Pons (tissue), 1 donor: ENCODE results near the gene DPP9.
A peak's percentile ranks its signal among the peaks of the same experiment; 100 is the strongest.
"Not testable (repeated sequence)": the region's sequence is repeated elsewhere in the genome, so short reads cannot be mapped to it uniquely, and the experiment has no call there.

Experiments used
- DNase-seq: peaks from one replicate; pipeline ENCODE4 v3.0.0-alpha.2; 2016; ENCODE audit warnings: low spot score

Gene DPP9

DNA sequence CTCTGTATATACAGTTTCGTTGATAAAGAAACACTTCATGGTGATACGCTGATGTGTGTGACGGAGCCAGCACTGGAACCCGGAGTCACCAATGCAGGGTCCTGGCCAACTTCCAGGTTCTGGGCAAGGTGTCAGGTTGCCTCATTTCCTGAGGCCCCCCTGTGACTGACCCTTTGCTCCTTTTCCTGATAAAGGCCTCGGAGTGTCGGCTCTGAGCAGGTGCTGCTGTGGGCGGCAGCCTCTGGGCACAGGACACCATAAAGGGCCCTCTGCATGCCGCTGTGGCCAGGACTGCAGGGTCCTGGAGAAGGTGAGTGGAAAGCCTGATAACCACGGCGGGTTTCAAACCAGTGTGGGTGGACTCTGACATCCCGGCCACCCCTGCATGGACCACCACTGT is 36.2 kb downstream of the DPP9 start:
- DNase-seq = no peak

DNA sequence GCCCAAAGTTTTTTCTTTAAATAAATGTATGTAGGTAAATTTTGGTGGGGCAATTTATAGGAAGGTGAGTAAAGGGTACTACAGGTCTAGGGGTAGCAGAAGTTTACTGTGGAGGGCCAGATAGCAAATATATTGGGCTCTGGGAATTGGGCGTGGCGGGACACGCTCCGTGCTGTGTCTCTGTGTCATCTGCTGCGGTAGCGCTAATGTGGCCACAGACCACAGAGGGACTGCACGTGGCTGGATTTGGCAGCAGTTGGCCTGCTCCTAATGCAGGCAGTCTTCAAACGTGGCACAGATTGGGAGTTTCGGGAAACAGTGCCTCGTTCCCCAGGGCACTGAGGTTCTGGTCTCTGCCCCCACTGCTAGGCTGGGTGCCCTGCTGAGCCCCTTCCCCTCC is 36.9 kb downstream of the DPP9 start:
- no peak for DNase-seq

DNA sequence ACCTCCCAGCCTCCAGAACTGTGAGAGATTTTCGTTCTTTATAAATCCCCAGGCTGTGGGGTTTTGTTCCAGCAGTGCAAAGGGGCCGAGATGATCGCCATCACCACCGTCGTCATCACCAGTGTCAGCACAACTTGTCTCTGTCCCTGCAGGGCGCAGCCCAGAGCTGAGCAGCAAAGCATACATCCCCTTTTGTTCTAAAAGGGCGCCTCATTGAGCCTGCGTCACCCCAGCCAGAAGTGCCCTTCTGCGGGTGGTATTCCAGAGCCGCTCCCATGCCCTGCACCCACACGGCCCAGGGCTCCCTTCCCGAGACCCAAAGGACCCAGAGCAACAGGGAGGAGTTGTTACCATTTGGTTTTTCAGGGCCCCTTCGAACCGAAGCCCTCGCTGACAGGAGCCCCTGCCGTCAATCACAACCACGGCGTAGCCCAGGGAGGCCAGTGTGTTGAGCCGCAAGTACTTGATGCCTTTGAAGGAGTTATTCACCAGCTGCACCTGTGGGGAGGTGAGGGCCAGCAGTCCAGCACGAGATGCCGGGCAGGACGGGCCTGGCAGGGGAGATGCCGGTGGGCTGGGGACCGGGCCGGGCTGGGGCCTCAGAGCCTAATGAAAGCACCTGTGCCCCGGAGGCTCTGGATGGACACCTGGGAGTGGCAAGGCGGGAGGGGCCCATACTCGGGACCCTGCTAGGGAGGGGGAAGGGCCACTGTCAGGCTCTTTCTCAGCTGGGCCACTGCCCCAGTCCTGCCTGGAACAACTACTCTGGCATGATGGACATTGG is 39.1 kb downstream of the DPP9 start:
- peak; percentile 11 for DNase-seq

DNA sequence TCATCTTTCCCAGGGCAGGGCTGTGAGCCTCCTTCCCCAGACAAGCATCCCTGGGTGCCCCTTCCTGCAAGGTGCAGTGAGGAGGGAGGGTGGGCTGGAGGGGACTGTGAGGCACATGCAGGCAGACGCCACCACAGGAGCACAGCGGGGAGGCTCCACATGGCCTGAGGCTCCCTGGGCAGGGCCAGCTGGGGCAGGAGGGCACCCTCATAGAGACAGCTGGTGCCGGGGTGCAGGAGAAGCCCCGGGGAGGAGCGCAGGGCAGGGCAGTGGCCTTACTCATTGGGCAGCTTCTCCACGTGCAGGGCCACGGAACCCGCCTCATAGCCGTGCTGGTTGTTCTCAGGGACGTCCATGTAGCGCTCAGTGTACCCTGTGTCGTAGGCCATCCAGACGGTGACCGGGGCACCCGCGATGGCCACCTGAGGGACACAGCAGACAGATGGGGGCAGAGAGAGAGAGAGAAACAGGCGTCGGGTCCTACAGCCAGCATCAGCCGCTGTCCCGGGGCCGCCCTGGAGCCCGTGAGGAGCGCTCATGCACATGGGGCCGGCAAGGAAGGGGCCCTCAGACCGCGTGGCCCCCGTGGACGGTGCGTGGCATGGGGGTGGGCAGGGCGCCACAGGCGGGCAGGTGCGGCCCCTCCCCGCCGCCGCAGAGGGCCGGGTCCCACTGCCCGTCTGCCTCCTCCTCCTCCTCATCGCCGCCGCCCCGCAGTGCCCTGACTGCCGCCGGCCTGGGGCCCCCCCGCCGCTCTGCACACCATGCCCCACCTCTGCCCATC is 41.0 kb downstream of the DPP9 start:
- no peak for DNase-seq

DNA sequence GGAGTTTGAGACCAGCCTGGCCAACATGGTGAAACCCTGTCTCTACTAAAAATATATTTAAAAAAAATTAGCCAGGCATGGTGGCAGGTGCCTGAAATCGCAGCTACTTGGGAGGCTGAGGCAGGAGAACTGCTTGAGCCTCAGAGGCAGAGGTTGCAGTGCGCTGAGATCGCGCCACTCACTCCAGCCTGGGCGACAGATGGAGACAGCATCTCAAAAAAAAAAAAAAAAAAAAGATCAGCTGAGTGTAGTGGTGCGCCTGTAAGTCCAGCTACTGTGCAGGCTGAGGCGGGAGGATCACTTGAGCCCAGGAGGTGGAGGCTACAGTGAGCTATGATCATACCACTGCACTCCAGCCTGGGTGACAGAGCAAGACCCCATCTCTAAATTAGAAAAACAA is 43.6 kb downstream of the DPP9 start:
- not testable (repeated sequence) for DNase-seq

DNA sequence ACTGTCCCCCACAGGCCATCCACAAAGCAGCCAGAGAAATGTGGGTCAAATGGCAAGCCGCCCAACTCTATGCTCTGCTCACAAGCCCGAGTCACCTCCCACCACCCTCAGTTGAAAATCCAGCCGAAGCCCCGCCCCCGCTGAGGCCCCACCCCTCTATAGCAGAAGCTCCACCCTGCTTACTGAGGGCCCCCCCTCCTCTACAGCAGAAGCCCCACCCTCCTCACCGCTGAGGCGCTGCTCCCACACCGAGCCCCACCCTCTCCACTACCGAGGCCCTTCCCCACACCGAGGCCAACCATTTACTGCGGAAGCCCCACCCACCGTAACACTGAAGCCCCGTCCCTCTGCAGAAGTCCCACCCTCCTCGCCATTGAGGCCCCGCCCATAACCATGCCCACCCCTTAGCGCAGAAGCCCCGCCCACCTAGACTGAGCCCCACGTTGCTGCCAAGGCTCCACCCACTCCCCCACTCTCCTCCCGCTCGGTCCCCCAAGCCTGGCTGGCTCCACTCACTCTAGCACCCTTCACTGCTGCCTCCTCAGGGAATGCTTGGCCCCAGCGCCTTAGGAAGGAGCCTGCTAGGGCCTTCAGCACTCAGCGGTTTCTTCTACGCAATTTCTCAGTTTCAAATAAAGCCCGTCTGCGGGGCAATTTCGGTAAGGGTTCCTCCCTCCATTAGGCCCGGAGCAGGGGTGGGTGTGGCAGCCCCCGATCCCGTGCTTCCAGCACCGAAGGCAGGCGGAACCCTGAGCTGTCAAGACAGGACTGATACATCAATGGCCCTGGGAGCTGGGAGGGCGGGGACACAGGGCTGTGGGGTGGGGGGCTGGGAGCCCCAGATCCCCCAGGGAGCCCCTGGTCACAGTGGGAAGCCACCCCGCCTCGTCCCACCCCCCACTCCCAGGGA is 44.5 kb downstream of the DPP9 start:
- DNase-seq = no peak

DNA sequence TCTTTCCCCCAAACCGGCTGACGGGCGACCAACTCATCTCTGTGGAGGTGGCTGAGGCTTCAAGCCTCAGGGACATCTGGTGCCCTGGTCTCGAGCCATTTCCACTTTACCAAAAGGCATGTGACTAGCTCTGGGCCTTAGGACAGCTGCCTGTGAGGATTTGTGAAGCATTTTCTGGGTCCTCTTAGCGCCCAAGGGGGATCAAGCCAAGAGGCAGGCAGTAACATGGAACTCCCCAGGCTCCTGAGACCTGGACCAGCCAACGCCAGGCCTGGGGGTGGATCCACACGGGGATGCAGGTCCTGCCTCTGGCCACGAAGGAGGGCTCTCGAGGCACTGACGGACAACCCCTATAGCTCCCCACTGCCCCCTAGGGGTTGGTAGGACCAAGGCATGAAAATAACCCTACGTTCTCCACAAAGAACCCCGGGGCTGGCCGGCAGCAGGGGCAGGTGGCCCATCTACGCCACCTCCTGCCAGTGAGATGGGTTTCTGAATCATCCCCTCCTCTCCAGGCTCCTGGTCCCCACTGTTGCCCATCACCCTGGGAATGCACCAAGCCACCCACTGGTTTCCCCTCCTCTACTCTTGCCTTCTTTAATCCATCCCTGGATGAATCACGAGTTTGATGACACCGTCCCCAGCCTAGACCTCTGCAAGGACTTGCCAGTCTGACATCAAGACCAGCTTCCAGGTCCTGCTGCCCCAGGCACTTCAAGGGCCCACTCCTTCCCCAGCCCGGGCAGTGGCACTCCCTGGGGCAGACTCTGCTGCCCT is 46.5 kb downstream of the DPP9 start:
- peak; percentile 11 for DNase-seq

DNA sequence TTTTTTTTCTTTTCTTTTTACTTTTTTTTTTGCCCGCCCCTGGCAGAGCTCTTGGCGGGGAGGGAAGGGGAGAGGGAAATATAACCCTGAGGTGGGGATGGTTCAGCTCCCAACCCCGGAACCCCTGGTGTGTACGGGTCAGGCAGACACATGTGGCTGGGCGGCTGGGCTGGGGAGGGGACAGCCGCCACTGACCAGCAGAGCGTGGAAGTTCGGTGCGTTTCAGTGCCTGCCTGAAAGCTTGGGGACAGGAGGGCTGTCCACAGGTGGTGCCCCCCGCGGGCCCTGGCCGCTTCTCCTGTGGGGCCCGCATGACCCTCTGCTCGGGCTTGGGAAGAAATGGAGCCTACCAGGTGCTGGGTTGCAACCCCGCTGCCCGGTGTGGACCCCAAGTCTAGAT is 48.3 kb downstream of the DPP9 start:
- no peak for DNase-seq

DNA sequence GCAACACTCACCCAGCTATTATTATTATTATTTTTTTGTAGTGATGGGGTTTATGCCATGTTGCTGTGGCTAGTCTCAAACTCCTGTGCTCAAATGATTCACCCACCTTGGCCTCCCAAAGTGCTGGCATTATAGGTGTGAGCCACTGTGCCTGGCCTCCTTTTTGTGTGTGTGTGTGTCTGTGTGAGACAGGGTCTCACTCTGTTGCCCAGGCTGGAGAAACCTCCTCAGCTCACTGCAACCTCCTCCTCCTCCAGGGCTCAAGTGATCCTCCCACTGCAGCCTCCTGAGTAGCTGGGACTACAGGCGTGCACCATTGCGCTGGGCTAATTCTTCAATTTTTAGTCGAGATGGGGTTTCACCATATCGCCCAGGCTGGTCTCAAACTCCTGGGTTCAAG is 49.9 kb downstream of the DPP9 start:
- DNase-seq = no peak

DNA sequence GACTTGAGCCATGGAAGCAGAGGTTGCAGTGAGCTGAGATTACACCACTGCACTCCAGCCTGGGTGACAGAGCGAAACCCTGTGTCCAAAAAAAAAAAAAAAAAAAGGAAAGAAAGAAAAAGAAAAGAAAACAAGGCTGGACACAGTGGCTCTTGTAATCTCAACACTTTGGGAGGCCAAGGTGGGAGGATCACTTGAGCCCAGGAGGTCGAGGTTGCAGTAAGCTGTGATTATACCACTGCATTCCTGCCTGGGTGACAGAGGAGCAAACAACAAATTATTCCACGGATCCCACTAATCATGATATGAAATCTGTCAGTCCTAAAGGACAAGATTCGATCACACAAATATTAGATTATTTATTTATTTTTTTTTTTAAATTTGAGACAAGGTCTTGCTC is 50.4 kb downstream of the DPP9 start:
- DNase-seq = no peak

DNA sequence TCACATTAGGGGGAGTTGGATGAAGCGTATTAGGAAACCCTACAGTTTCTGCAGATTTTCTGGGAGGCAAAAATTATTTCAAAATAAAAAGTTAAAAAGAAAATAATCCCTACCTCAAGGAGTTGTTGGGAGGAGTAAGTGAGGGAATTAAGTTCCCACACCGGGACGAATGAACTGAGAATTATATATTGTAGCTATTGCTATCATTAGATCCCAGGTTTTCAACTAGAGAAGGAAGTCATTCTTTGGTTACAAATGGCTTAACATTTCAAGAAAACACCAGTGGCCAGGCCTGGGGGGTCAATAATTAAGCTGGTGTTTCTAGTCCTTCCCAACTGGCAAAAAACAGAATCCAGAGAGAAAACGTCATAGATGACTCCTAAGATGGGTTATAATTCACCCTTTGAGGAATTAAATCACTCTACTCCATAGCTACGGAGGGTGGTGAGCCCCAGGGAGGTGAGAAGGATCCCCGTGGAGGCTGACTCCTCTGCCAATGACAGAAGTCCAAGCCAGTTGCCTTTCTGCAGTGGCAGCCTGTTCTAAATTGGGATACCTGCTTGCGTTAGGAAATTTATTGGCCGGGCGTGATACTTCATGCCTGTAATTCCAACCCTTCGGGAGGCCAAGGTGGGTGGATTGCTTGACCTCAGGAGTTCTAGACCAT is 52.3 kb downstream of the DPP9 start:
- no peak for DNase-seq

DNA sequence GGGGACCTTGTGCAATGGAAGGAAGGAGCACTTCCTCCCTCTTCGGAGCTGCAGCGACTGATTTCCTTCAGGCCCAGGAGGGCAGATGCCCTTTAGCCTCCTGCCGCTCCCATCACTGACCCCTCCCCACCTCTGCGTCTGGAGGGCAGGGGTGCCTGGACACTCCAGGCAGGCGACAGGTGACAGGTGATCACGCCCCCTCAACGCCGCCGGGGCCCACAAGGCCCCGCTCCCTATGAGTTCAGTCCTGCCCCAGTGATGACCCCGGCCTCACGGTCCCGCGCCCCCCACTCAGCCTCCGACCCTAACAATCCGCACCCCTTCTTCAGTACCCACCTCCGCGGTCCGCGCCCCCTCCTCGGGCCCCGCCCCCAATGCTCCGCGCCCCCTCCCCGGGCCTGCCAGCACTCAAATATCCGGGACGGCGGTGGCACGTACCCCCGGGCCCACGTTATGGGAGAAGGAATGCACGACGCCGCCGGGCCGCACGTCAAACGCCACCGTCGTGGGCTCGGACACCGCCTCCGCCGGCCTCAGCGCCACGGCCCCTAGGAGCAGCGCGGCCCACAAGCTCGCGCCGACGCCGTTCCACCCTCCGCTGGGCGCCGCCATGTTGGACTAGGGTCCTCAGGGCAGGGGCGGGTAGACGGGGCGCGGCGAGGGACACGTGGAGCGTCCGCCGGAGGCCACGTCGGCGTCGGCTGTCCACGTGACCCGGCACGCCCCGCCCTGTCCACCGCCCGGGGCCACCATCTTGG is 53.7 kb downstream of the DPP9 start, which contains the start of gene MYDGF:
MYDGF (minus strand) TSS at position 620 of the 758 bp plus-strand sequence; CDS start at position 612, 8 bp downstream.
- peak; percentile 71 for DNase-seq

DNA sequence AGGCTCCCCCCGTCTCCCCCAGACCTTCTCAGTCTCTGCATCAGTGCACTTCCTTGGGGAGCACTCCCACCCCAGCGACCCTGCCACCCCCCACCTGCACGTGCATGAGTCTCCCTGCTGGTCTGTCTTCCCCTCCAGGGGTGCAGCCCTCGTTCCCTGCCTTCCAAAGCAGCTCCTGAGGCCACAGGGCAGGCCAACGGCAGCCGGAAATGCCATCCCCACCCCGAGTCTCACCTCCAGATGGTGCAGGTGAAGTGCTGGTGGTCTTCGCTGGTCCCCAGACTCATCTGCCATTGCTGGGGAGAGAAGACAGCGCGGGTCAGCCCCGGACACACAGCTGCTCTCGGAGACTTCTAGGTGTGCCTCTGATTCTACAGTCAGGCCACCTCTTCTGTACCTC is 59.0 kb downstream of the DPP9 start:
- no peak for DNase-seq

DNA sequence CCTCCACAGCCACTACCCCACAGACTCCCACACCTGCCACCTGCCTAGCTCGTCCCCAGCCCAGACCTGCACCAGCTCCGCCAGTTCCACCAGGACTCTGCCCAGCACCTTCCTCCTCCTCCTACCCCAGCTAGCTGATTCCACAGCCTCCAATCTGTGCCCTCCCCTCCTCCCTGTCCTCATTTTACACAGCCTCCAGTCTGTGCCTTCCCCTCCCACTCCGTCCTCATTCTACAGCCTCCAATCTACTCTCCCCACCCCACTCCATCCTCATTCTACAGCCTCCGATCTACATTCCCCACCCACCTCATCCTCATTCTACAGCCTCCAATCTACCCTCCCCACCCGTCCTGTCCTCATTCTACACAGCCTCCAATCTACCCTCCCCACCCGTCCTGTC is 60.8 kb downstream of the DPP9 start:
- no peak for DNase-seq

DNA sequence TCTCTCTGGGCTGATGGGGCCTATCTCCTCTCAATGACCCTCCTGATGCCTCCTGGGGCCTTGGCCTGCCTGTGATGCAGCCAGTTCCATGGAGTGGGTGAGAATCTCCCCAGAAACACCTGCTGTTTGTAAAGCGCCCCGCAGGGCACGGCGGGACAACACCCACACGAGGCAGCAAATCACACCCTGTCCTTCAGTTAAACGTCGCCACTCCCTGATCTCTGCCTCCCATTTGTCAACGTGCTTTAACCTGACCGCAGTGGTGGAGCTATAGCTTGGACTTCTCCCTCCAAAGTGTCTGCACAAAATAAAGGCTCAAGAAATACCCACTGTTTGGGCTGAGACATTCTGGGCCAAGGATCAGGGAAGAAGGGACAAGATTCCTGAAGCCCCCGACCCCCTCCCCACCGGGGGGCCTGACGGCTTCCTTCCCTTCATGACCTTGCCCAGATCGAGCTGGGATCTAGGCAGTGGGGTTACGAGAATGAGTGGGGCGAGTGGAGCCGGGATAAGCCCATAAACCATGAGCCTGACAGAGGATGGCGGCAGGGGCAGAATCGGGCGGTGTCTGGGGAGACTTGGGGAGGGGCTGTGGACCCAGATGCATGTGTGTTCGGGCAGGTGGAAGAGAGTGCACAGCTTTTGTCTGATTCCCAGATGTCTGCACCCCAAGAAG is 61.5 kb downstream of the DPP9 start:
- no peak for DNase-seq

DNA sequence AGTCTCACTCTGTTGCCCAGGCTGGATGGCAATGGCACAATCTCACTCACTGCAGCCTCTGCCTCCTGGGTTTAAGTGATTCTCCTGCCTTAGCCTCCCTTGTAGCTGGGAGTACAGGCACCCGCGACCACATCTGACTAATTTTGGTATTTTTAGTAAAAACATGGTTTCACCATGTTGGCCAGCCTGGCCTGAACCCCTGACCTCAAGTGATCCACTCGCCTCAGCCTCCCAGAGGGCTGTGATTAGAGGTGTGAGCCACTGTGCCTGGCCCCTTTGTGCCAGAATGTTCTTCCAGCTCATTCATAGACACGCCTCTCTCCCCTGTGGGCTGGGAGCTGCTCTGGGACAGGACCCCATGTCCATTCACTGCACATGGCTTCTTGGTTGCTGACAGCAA is 62.6 kb downstream of the DPP9 start:
- DNase-seq = no peak

DNA sequence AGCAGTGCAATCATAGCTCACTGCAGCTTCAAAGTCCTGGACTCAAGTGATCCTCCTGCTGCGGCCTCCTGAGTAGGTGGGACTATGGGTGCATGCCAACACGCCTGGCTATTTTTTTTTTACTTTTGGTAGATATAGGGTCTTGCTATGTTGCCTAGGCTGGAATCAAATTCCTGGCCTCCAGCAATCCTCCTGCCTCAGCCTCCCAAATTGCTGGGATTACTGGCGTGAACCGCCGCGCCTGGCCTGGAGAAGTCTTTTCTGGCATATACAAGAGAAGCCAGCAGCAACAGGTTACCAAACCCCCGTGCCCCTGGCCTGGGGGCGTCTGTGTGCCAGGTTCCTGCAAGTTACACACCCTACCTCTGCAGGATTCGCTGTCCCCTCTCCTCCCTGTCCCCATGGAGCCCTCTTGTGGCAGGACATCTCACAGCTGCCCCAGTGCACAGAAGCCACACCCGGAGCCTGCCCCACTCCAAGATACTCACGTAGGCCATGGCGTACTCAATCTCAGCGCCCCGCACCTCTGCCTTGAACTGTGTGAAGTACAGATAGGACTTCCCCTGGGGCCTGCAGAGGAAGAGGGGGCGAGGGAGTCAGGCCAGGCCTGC is 63.4 kb downstream of the DPP9 start:
- DNase-seq = no peak

DNA sequence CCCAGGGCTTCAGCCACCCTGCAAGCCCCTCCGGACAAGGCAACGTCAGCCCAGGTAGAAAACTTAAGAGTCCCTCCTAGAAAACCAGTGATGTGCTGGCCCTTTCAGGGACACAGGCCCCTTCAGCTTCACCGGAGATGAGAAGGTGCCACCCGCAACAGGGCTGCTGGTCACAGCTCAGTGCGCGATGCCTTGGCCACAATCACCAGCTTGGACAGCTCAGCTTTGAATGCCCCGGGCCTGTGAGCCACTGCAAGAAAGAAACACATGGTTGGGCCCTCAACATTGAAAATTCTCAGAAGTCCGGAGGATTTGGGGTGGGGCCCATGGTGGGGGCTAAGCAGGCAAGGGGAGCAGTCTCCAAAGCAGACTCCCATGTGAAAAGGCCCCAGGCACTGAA is 65.8 kb downstream of the DPP9 start:
- no peak for DNase-seq

DNA sequence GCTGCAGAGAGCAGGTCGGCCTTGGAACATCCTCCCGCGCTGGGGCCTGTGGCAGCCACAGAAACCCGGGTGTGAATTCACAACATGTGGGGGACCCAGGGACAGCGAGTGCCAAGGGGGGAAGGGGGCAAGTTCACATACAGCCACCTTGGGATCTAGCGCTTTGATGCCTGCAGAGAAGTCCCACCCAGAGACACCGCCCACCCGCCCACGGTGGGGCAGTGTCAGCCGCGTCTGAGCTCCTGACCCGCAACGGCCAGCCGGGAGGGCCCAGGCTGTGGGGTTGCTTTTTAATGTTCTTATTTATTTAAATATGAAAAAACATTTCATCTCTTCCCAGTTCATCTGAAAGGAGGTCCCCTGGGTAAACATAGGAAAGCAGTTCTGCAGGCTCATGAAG is 66.4 kb downstream of the DPP9 start:
- DNase-seq = no peak
